Fibroblast of lung (primary cell): ENCODE data around the gene KHNYN. TPM values are rescaled to one million over a fixed set of nuclear protein-coding genes. Genes with fewer than 3 reads are reported as not detected.
A peak's percentile ranks its signal among the peaks of the same experiment; 100 is the strongest.
"Not testable (repeated sequence)": the region's sequence is repeated elsewhere in the genome, so short reads cannot be mapped to it uniquely, and the experiment has no call there.

Experiments used
- DNase-seq, 2 donors: peaks; one replicate each; pipeline versions ENCODE4 v3.0.0 to v3.0.0-alpha.2; 2010; ENCODE audit warnings: low read depth in 2 of 2
- H2AFZ ChIP-seq: 2 replicates; pipeline ENCODE4 v1.5.1; 2012; ENCODE audit warnings: low read length, control low read depth, inconsistent platforms
- H3K27ac ChIP-seq: 2 replicates; pipeline ENCODE4 v1.5.1; 2011; ENCODE audit warnings: low read length, control low read depth; ENCODE audit not compliant: insufficient read depth
- H3K27me3 ChIP-seq: 2 replicates; pipeline ENCODE4 v1.5.1; 2011; ENCODE audit warnings: mild to moderate bottlenecking, low read length; ENCODE audit not compliant: control insufficient read depth, insufficient read depth
- H3K36me3 ChIP-seq: 2 replicates; pipeline ENCODE4 v1.5.1; 2011; ENCODE audit warnings: low read length; ENCODE audit not compliant: control insufficient read depth, insufficient read depth
- H3K4me1 ChIP-seq: 2 replicates; pipeline ENCODE4 v1.5.1; 2011; ENCODE audit warnings: low read length; ENCODE audit not compliant: control insufficient read depth, insufficient read depth; ENCODE audit errors: extremely low read depth
- H3K4me2 ChIP-seq: 2 replicates; pipeline ENCODE4 v1.5.1; 2011; ENCODE audit warnings: low read length, control low read depth; ENCODE audit not compliant: insufficient read depth; ENCODE audit errors: extremely low read depth
- H3K4me3 ChIP-seq, 4 experiments: fragments of 200-600 bp in 1 of 4; sonication (generic) in 1 of 4; replicated peaks in 1 of 4; 2 replicates each; pipeline ENCODE4 v1.5.1; 2011 to 2016; ENCODE audit warnings: low read length in 4 of 4, low read depth in 3 of 4, mild to moderate bottlenecking in 3 of 4, control low read depth in 2 of 4, inconsistent platforms in 1 of 4, mixed read lengths in 1 of 4; ENCODE audit not compliant: insufficient read depth in 1 of 4; ENCODE audit errors: control extremely low read depth in 1 of 4
- H3K79me2 ChIP-seq: 2 replicates; pipeline ENCODE4 v1.5.1; 2012; ENCODE audit warnings: mild to moderate bottlenecking, low read length, inconsistent platforms; ENCODE audit not compliant: control insufficient read depth, insufficient read depth
- H3K9ac ChIP-seq: 2 replicates; pipeline ENCODE4 v1.5.1; 2011; ENCODE audit warnings: mild to moderate bottlenecking, low read length, control low read depth; ENCODE audit not compliant: insufficient read depth
- H3K9me3 ChIP-seq: 2 replicates; pipeline ENCODE4 v1.5.1; 2012; ENCODE audit warnings: low read depth, low read length; ENCODE audit not compliant: control insufficient read depth, insufficient read depth
- H4K20me1 ChIP-seq: 2 replicates; pipeline ENCODE4 v1.5.1; 2011; ENCODE audit warnings: low read length; ENCODE audit not compliant: control insufficient read depth, insufficient read depth; ENCODE audit errors: extremely low read depth
- EZH2 ChIP-seq: IDR thresholded peaks from 2 replicates; pipeline ENCODE4 v1.5.1; 2012; ENCODE audit warnings: low read length, control low read depth, mild to moderate bottlenecking; ENCODE audit errors: missing control alignments
- polyA plus RNA-seq, 2 donors: library from polyadenylated mRNA; depleted of rRNA in 1 of 2; stranded (reverse) in 1 of 2; unstranded in 1 of 2; fragments of >200 nt; gene quantifications; 2 replicates each; pipeline ENCODE4 v1.2.1, GENCODE V29; 2011 to 2012; ENCODE audit warnings: missing spikeins in 1 of 2
- total RNA-seq: library from RNA; depleted of rRNA; stranded (reverse); fragments of >200 nt; gene quantifications from 2 replicates; pipeline ENCODE4 v1.2.1, GENCODE V29; 2014
- TF ChIP-seq, protein P1 (sequence below), 2 donors: IDR thresholded peaks in 1 of 2; conservative IDR thresholded peaks in 1 of 2; 1 replicate in 1 of 2; 2 replicates in 1 of 2; pipeline ENCODE4 v1.5.1; 2011 to 2012; ENCODE audit warnings: low read length in 2 of 2, control low read depth in 1 of 2, inconsistent platforms in 1 of 2, low read depth in 1 of 2, mild to moderate bottlenecking in 1 of 2

KHNYN gene
- total and polyA plus RNA-seq, 2 donors (not counting 1 experiment from before 2014, with no cell fraction given), result 14.6 to 61.1 TPM

DNA sequence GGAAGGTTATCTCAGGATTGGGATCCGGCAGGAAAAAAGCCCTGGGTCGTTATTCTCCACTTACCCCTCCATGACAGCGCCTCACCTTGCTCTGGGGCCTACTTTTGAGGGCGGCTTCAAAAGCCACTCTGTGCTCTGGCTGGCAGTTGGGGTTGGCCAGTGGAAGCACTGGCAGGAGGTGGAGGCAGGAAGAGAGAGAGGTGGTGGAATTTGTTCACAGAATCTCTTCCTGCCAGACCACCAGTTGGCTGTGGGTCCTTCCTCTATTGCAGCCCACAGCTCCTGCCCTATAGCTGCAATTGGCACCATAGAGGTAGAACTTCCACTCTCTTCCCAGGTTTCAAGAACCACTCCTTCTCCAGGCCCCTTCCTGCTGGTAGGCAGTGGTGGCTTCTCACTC, 45.5 kb downstream of the KHNYN start:
- H3K27me3 ChIP-seq, result no peaks in the 10 kb centered on the region
- H2AFZ ChIP-seq, result no peak overlapping the region
- no peaks in the 10 kb centered on the region for H3K4me1 ChIP-seq
- H3K4me2 ChIP-seq, result no peak overlapping the region
- DNase-seq, result no peak
- TF ChIP-seq, protein P1, sequence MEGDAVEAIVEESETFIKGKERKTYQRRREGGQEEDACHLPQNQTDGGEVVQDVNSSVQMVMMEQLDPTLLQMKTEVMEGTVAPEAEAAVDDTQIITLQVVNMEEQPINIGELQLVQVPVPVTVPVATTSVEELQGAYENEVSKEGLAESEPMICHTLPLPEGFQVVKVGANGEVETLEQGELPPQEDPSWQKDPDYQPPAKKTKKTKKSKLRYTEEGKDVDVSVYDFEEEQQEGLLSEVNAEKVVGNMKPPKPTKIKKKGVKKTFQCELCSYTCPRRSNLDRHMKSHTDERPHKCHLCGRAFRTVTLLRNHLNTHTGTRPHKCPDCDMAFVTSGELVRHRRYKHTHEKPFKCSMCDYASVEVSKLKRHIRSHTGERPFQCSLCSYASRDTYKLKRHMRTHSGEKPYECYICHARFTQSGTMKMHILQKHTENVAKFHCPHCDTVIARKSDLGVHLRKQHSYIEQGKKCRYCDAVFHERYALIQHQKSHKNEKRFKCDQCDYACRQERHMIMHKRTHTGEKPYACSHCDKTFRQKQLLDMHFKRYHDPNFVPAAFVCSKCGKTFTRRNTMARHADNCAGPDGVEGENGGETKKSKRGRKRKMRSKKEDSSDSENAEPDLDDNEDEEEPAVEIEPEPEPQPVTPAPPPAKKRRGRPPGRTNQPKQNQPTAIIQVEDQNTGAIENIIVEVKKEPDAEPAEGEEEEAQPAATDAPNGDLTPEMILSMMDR (conservative IDR thresholded peaks at IDR 0.05 in 1 of 2, IDR thresholded peaks at IDR 0.05 in 1 of 2; ENCODE audit: low read depth in 1 of 2, low read length in 2 of 2), result no peak
- TF ChIP-seq EZH2, result no peak
- no peaks in the 10 kb centered on the region for H3K36me3 ChIP-seq
- no peaks in the 10 kb centered on the region for H3K79me2 ChIP-seq
- no peaks in the 10 kb centered on the region for H4K20me1 ChIP-seq
- no peak overlapping the region for H3K27ac ChIP-seq
- no peak overlapping the region for H3K9ac ChIP-seq
- H3K9me3 ChIP-seq, result no peaks in the 10 kb centered on the region
- H3K4me3 ChIP-seq, result no peak overlapping the region

DNA sequence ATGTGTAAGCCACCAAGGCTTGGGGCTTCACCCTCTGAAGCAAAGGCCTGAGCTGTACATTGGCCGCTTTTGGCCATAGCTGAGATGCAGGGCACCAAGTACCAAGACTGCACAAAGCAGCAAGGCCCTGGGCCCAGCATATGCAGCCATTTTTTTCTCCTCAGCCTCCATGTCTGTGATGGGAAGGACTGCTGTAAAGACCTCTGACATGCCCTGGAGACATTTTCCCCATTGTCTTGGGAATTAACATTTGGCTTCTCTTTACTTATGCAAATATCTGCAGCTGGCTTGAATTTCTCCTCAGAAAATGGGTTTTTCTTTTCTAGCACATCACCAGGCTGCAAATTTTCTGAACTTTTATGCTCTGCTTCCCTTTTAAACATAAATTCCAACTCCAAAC, 50.2 kb downstream of the KHNYN start:
- not testable (repeated sequence) for H2AFZ ChIP-seq, H3K36me3 ChIP-seq, H3K4me2 ChIP-seq, H3K79me2 ChIP-seq, H3K27me3 ChIP-seq, DNase-seq, H3K9ac ChIP-seq, H3K27ac ChIP-seq, H4K20me1 ChIP-seq, H3K4me1 ChIP-seq, H3K4me3 ChIP-seq, H3K9me3 ChIP-seq

- Histone ChIP-seq H3K79me2 (no peaks in the 10 kb centered on the region), H3K9ac (no peak overlapping the region), H2AFZ (no peak overlapping the region), H3K4me3 (no peak overlapping the region), H3K27me3 (no peaks in the 10 kb centered on the region), H3K4me1 (no peaks in the 10 kb centered on the region), H4K20me1 (no peaks in the 10 kb centered on the region), H3K4me2 (no peak overlapping the region), H3K9me3 (no peaks in the 10 kb centered on the region), H3K36me3 (no peaks in the 10 kb centered on the region), H3K27ac (no peak overlapping the region)
- no peak for DNase-seq
- TF ChIP-seq EZH2, result no peak
- TF ChIP-seq, protein P1 (conservative IDR thresholded peaks at IDR 0.05 in 1 of 2, IDR thresholded peaks at IDR 0.05 in 1 of 2; ENCODE audit: low read depth in 1 of 2, low read length in 2 of 2), result peak; percentile 53 to 61
Observed at GRCh38 chr14:24481622-24482324, 52.0 kb downstream of the KHNYN start.

DNA sequence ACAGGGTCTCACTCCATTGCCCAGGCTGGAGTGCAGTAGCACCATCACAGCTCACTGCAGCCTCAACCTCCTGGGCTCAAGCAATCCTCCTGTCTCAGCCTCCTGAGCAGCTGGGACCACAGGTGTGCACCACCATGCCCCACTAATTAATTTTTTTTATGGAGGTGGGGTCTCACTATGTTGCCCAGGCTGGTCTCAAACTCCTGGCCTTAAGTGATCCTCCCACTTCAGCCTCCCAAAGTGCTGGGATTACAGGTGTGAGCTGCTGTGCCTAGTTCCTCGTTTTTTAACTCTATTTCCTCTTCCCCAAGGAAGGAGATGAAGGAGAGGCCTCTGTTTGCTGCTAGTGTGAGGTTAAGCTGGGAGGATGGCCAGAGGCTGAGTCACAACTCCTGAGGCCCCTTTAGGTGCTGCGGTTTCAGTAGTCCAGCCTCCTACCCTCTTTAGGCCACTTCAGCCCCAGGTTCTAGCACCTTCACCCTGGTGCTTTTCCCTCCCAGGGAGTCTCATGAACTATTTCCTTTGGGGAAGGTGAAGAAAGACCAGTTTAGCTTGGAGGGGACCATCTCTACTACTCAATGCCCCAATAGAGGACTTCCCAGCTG, 53.0 kb downstream of the KHNYN start:
- not testable (repeated sequence) for H4K20me1 ChIP-seq, H3K9me3 ChIP-seq, H3K4me3 ChIP-seq, H2AFZ ChIP-seq, H3K27me3 ChIP-seq, H3K79me2 ChIP-seq, H3K4me2 ChIP-seq, H3K36me3 ChIP-seq, H3K4me1 ChIP-seq, H3K9ac ChIP-seq, H3K27ac ChIP-seq
- DNase-seq, result peak; percentile 26 to 34
